GM12865 (cell line): ENCODE data around the gene PLAU.

Experiments
- DNase-seq: peaks from one replicate; pipeline ENCODE4 v3.0.0; 2010; ENCODE audit warnings: low read depth
- H3K4me3 ChIP-seq: 2 replicates; pipeline ENCODE4 v1.5.1; 2011; ENCODE audit warnings: mild to moderate bottlenecking, low read depth, low read length, control low read depth
- TF ChIP-seq, protein P1 (sequence below): IDR thresholded peaks from 2 replicates; pipeline ENCODE4 v1.5.1; 2011; ENCODE audit warnings: low read length, control low read depth, low read depth, inconsistent platforms; ENCODE audit not compliant: insufficient read depth; ENCODE audit errors: missing control alignments

PLAU gene

DNA sequence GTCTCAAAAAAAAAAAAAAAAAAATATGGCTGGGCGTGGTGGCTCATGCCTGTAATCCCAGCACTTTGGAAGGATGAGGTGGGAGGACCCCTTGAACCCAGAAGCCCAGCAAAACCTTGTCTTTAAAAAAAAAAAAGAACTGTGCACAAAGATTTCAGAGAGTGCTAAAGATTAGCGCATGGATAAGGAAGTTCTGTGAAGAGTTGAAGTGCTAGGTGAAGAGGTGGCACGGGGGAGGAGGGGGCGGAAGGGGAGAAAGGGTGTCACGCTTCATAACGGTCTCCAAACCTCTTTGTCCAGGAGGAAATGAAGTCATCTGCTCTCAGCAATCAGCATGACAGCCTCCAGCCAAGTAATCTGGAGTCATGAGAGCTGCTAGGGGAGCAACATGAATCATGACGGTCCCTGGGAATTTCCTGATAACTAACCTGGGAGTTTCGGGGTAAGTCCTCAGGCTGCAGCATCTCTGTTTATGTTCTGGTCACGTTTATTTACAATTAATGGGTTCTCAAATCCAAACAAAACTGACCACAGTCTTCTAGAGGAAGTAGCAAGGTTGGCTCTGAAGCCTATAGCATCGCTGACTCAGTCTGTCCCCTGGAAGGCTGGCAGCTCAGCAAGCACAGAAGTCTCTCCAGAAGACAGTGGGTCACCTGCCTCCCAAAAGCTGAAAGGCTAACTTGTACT lies 1.9 kb upstream of the PLAU start:
- TF ChIP-seq, protein P1, sequence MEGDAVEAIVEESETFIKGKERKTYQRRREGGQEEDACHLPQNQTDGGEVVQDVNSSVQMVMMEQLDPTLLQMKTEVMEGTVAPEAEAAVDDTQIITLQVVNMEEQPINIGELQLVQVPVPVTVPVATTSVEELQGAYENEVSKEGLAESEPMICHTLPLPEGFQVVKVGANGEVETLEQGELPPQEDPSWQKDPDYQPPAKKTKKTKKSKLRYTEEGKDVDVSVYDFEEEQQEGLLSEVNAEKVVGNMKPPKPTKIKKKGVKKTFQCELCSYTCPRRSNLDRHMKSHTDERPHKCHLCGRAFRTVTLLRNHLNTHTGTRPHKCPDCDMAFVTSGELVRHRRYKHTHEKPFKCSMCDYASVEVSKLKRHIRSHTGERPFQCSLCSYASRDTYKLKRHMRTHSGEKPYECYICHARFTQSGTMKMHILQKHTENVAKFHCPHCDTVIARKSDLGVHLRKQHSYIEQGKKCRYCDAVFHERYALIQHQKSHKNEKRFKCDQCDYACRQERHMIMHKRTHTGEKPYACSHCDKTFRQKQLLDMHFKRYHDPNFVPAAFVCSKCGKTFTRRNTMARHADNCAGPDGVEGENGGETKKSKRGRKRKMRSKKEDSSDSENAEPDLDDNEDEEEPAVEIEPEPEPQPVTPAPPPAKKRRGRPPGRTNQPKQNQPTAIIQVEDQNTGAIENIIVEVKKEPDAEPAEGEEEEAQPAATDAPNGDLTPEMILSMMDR = no peak
- no peak overlapping the region for H3K4me3 ChIP-seq

DNA sequence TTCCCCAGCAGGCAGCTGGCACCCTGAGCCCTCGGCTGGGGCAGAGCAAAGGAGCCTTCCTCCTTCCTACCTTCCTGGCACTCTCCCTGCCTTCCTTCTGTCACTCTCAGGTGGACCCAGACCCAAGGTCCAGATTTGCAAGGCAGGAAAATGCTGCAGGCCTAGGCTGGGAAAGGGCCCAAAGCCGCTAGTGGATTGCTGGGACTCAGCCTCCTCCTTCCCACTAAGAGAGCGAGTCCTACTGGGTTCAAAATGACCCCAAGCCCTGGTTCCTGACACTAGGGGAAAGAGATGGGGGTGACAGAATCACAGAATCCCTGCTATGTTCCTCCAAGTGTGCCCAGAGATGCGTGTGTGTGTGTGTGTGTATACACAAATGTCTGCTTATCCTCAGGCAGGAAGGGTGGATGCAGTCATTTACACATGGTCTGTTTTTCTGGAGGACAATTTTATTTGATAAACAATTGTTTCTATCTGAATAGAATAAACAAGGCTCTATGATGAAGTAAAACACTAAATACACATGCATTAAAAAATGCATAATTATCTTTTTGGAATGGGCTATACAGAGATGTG lies 1.3 kb upstream of the PLAU start:
- no peak for DNase-seq
- no peak overlapping the region for H3K4me3 ChIP-seq
- TF ChIP-seq, protein P1 = no peak

More for the DNA sequence above, 1.9 kb upstream of the PLAU start:
- DNase-seq = peak; percentile 82

GRCh38 chr10:73910401-73910763 lies 550 bp upstream of the PLAU start:
- DNase-seq = no peak
- TF ChIP-seq, protein P1 = no peak
- H3K4me3 ChIP-seq = peak overlapping the region; percentile 45

- DNase-seq = peak; percentile 30
- peak overlapping the region; percentile 45 for H3K4me3 ChIP-seq
- TF ChIP-seq, protein P1 = no peak
Observed at GRCh38 chr10:73911553-73912004, 647 bp downstream of the PLAU start.

- TF ChIP-seq, protein P1 = no peak
- DNase-seq = no peak
- H3K4me3 ChIP-seq = no peak overlapping the region
Observed at GRCh38 chr10:73914036-73914435, 3.1 kb downstream of the PLAU start.

- TF ChIP-seq, protein P1 = no peak
- H3K4me3 ChIP-seq = no peak overlapping the region
Observed at GRCh38 chr10:73915206-73915851, 4.4 kb downstream of the PLAU start.

More at GRCh38 chr10:73915206-73915851, 4.4 kb downstream of the PLAU start:
- DNase-seq = no peak
